HepG2 (cell line): Measurements from ENCODE around the gene LCE2D. TPM values are rescaled to one million over a fixed set of nuclear protein-coding genes. Genes with fewer than 3 reads are reported as not detected.

Experiments
- AFF4 ChIP-seq: sonication (generic); formaldehyde crosslinking; IDR thresholded peaks from 2 replicates; pipeline ENCODE4 v1.4.0; 2020; ENCODE audit warnings: missing genetic modification reagents
- ATF7 ChIP-seq, 2 experiments: fragments of 450-650 bp in 1 of 2; sonication (generic) in 1 of 2; formaldehyde crosslinking in 1 of 2; IDR thresholded peaks; 2 replicates each; pipeline versions ENCODE4 v1.4.0 to v1.6.1; 2016 to 2020; ENCODE audit warnings: antibody characterized with exemption in 1 of 2, mild to moderate bottlenecking in 1 of 2, missing genetic modification reagents in 1 of 2
- FUBP1 ChIP-seq: sonication (generic); formaldehyde crosslinking; IDR thresholded peaks from 2 replicates; pipeline ENCODE4 v1.5.1; 2020; ENCODE audit warnings: missing genetic modification reagents, mild to moderate bottlenecking, borderline replicate concordance
- PTBP1 ChIP-seq: fragments of 200-400 bp; formaldehyde crosslinking; IDR thresholded peaks from 2 replicates; pipeline ENCODE4 v1.6.1; 2018; ENCODE audit warnings: low read length, low read depth; ENCODE audit not compliant: poor library complexity, severe bottlenecking
- ZNF639 ChIP-seq: conservative IDR thresholded peaks from 2 replicates; pipeline ENCODE4 v1.6.1; 2018; ENCODE audit warnings: missing genetic modification reagents
- ZNF670 ChIP-seq: sonication (generic); formaldehyde crosslinking; IDR thresholded peaks from 2 replicates; pipeline ENCODE4 v1.8.0; 2022; ENCODE audit warnings: mild to moderate bottlenecking, missing genetic modification reagents, borderline replicate concordance
- polyA plus RNA-seq, 8 experiments: library from polyadenylated mRNA; depleted of rRNA in 3 of 8; stranded (reverse) in 7 of 8; unstranded in 1 of 8; fragments of >200 nt; fragmentation: Illumina TruSeq in 4 of 8; extraction: Trizol in 4 of 8; gene quantifications; 2 replicates each; pipeline versions ENCODE4 v1.2.1 to v1.2.3, GENCODE V29; 2011 to 2016; ENCODE audit warnings: low read depth in 4 of 8, missing spikeins in 1 of 8, mixed read lengths in 1 of 8; ENCODE audit not compliant: insufficient read depth in 1 of 8
- total RNA-seq, 5 experiments: library from RNA; depleted of rRNA; stranded (reverse); fragments of >200 nt; fragmentation: Illumina TruSeq; extraction: Trizol; gene quantifications; 2 replicates each; pipeline ENCODE4 v1.2.3, GENCODE V29; 2016; ENCODE audit warnings: low read depth in 1 of 5

LCE2D gene
- total and polyA plus RNA-seq, 2 of the 13 experiments (the other 11 are each of a cell fraction or from before 2014, with no cell fraction given) = not detected

GRCh38 chr1:152657677-152658076 lies 5.5 kb upstream of the LCE2D start (continued):
- no peak for TF ChIP-seq AFF4 (CRISPR knock-in tag)
- no peak for TF ChIP-seq ZNF670
- TF ChIP-seq FUBP1 (CRISPR knock-in tag) = no peak
- TF ChIP-seq ATF7 (IDR thresholded peaks at IDR 0.05) = no peak
- TF ChIP-seq ATF7 (CRISPR knock-in tag; IDR thresholded peaks at IDR 0.05) = no peak
- no peak for TF ChIP-seq PTBP1
- no peak for TF ChIP-seq ZNF639 (CRISPR knock-in tag)
